Mucosa of gallbladder (tissue), 1 donor: ENCODE measurements around the gene WT1. TPM values are rescaled to one million over a fixed set of nuclear protein-coding genes. Genes with fewer than 3 reads are reported as not detected.

ENCODE experiments used
- total RNA-seq: library from RNA; stranded (reverse); gene quantifications from one replicate; pipeline ENCODE4 v1.2.1, GENCODE V29; 2021
- donor health status: DM: no; HTN: no; CAD: no.

WT1 gene
- total RNA-seq, 1 donor from 2014 or later = 0.17 TPM

Other genes starting within 250 kb of the WT1 start
- gene EIF3M, start 148.3 kb upstream of the WT1 start, total RNA-seq = 157 TPM